ENCODE measurements around the gene FN1.

DNA sequence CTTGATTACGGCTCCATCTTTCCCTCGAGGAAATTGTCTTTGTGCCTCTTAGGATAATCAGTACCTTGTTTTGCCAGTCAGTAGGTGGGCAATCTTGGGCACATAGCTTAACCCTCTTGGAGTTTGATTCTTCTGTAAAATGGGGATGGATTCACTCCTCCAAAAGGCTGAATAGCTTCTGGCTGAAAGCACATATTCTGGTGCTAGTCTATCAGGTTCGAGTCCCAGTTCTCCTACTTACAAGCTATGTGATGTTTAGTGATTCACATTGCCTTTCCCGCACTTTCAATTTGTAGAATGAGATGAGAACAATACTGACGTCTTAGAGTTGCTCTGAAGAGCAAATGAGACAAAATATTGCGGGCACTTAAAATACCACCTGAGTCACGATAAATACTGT, 80.1 kb downstream of the FN1 start:
- TF ChIP-seq, protein P1, sequence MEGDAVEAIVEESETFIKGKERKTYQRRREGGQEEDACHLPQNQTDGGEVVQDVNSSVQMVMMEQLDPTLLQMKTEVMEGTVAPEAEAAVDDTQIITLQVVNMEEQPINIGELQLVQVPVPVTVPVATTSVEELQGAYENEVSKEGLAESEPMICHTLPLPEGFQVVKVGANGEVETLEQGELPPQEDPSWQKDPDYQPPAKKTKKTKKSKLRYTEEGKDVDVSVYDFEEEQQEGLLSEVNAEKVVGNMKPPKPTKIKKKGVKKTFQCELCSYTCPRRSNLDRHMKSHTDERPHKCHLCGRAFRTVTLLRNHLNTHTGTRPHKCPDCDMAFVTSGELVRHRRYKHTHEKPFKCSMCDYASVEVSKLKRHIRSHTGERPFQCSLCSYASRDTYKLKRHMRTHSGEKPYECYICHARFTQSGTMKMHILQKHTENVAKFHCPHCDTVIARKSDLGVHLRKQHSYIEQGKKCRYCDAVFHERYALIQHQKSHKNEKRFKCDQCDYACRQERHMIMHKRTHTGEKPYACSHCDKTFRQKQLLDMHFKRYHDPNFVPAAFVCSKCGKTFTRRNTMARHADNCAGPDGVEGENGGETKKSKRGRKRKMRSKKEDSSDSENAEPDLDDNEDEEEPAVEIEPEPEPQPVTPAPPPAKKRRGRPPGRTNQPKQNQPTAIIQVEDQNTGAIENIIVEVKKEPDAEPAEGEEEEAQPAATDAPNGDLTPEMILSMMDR (IDR thresholded peaks at IDR 0.05): no peak
- TF ChIP-seq POLR2A (IDR thresholded peaks at IDR 0.05): no peak

Data from testis (tissue), 2 donors.